ENCODE results near the gene CLCA2. TPM values are rescaled to one million over a fixed set of nuclear protein-coding genes. Genes with fewer than 3 reads are reported as not detected.

The CLCA2 gene
- total RNA-seq, 1 donor: 0.43 TPM

GRCh38 chr1:86453664-86454063 lies 29.7 kb downstream of the CLCA2 start:
- no peak overlapping the region for H3K4me3 ChIP-seq (ENCODE audit: low read depth, low read length)
- no peak for TF ChIP-seq CTCF (IDR thresholded peaks at IDR 0.05; ENCODE audit: insufficient read depth, low read depth, low read length)
- DNase-seq (ENCODE audit: low read depth): no peak

- DNase-seq (ENCODE audit: low read depth): no peak
- TF ChIP-seq CTCF (IDR thresholded peaks at IDR 0.05; ENCODE audit: insufficient read depth, low read depth, low read length): no peak
- H3K4me3 ChIP-seq (ENCODE audit: low read depth, low read length): no peak overlapping the region
Observed at GRCh38 chr1:86455073-86455472, 31.1 kb downstream of the CLCA2 start.

- DNase-seq (ENCODE audit: low read depth): no peak
- no peak for TF ChIP-seq CTCF (IDR thresholded peaks at IDR 0.05; ENCODE audit: insufficient read depth, low read depth, low read length)
- no peak overlapping the region for H3K4me3 ChIP-seq (ENCODE audit: low read depth, low read length)
Observed at GRCh38 chr1:86460998-86461397, 37.0 kb downstream of the CLCA2 start.

GRCh38 chr1:86461482-86461881 lies 37.5 kb downstream of the CLCA2 start:
- TF ChIP-seq CTCF (IDR thresholded peaks at IDR 0.05; ENCODE audit: insufficient read depth, low read depth, low read length): no peak
- no peak overlapping the region for H3K4me3 ChIP-seq (ENCODE audit: low read depth, low read length)
- DNase-seq (ENCODE audit: low read depth): no peak

- no peak for DNase-seq (ENCODE audit: low read depth)
- no peak overlapping the region for H3K4me3 ChIP-seq (ENCODE audit: low read depth, low read length)
- no peak for TF ChIP-seq CTCF (IDR thresholded peaks at IDR 0.05; ENCODE audit: insufficient read depth, low read depth, low read length)
Observed at GRCh38 chr1:86464819-86465218, 40.8 kb downstream of the CLCA2 start.

- no peak overlapping the region for H3K4me3 ChIP-seq (ENCODE audit: low read depth, low read length)
- no peak for DNase-seq (ENCODE audit: low read depth)
- TF ChIP-seq CTCF (IDR thresholded peaks at IDR 0.05; ENCODE audit: insufficient read depth, low read depth, low read length): no peak
Observed at GRCh38 chr1:86466109-86466844, 42.3 kb downstream of the CLCA2 start.

GRCh38 chr1:86466986-86467385 lies 43.0 kb downstream of the CLCA2 start:
- DNase-seq (ENCODE audit: low read depth): no peak
- no peak for TF ChIP-seq CTCF (IDR thresholded peaks at IDR 0.05; ENCODE audit: insufficient read depth, low read depth, low read length)

More at GRCh38 chr1:86466986-86467385, 43.0 kb downstream of the CLCA2 start:
- no peak overlapping the region for H3K4me3 ChIP-seq (ENCODE audit: low read depth, low read length)
